MM.1S (cell line): Measurements from ENCODE around the gene HMGN2.

Experiments used
- EZH2 ChIP-seq: fragments of 300-600 bp; sonication (generic); optimal IDR thresholded peaks from 2 replicates; pipeline ENCODE3; 2017; ENCODE audit warnings: low read depth, mild to moderate bottlenecking, antibody characterized with exemption, low read length, mixed read lengths
- TF ChIP-seq, protein P1 (sequence below): fragments of 300-600 bp; sonication (generic); IDR thresholded peaks from 2 replicates; pipeline ENCODE4 v1.5.1; 2016; ENCODE audit warnings: antibody characterized with exemption, low read length, mixed read lengths

DNA sequence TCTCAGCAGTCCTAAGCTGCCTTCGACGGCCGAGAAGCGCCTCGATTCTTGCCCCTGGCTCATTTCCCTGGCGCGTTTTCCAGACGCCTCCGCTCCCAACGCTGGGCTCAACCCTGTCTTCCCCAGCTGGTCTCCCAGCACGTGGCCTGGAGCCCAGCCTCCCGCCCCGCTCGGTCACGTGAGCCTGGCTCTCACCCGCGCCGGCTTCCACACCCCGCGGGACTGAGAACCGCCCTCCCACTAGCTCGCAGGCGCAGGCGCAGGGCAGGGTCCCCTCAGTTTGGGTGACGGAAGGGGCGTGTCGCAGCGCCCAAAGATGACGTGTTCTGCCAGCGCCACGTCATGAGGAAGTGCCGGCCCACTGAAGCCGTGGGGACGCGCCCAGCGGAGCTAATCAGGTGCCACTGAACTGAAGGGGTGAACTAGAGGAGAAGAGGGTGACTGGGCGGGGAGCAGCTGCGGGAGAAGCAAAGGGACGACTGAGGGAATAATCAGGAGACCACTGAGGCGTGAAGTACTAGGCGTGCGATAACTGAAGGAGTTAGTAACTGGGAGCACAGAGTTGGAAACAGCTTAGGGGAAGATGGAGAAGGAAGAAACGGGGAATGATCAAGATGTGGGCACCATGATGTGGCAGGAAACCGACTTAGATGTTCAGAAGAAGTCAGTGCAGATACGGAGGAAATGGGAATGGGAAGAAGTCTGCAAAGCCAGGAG is 40.1 kb upstream of the HMGN2 start, which contains the start of gene DHDDS:
- TF ChIP-seq, protein P1, sequence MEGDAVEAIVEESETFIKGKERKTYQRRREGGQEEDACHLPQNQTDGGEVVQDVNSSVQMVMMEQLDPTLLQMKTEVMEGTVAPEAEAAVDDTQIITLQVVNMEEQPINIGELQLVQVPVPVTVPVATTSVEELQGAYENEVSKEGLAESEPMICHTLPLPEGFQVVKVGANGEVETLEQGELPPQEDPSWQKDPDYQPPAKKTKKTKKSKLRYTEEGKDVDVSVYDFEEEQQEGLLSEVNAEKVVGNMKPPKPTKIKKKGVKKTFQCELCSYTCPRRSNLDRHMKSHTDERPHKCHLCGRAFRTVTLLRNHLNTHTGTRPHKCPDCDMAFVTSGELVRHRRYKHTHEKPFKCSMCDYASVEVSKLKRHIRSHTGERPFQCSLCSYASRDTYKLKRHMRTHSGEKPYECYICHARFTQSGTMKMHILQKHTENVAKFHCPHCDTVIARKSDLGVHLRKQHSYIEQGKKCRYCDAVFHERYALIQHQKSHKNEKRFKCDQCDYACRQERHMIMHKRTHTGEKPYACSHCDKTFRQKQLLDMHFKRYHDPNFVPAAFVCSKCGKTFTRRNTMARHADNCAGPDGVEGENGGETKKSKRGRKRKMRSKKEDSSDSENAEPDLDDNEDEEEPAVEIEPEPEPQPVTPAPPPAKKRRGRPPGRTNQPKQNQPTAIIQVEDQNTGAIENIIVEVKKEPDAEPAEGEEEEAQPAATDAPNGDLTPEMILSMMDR: no peak
- no peak for TF ChIP-seq EZH2
